HUDEP-2 (cell line): ENCODE data around the gene TUBA4A.
"Not testable (repeated sequence)": the region's sequence is repeated elsewhere in the genome, so short reads cannot be mapped to it uniquely, and the experiment has no call there.

ENCODE experiments used
- DNase-seq, 76 experiments: peaks; one replicate each; lab custom pipeline; 2025; ENCODE audit not compliant: unreplicated experiment in 76 of 76; lab: John Stamatoyannopoulos, UW

TUBA4A gene

DNA sequence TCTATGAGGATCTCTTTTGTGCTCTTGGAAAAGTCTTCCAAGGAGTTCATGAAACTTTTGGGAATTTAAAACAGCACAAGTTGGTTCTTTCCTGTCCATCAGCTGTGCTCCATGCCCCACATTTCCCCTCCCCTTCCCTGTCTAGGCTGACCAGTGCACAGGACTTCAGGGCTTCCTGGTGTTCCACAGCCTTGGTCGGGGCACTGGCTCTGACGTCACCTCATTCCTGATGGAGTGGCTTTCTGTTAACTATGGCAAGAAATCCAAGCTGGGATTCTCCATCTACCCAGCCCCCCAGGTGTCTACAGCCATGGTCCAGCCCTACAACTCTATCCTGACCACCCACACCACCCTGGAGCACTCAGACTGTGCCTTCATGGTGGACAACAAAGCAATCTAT, 17.3 kb upstream of the TUBA4A start:
- no peak for DNase-seq

GRCh38 chr2:219270055-219270372, 16.3 kb upstream of the TUBA4A start:
- no peak for DNase-seq

DNA sequence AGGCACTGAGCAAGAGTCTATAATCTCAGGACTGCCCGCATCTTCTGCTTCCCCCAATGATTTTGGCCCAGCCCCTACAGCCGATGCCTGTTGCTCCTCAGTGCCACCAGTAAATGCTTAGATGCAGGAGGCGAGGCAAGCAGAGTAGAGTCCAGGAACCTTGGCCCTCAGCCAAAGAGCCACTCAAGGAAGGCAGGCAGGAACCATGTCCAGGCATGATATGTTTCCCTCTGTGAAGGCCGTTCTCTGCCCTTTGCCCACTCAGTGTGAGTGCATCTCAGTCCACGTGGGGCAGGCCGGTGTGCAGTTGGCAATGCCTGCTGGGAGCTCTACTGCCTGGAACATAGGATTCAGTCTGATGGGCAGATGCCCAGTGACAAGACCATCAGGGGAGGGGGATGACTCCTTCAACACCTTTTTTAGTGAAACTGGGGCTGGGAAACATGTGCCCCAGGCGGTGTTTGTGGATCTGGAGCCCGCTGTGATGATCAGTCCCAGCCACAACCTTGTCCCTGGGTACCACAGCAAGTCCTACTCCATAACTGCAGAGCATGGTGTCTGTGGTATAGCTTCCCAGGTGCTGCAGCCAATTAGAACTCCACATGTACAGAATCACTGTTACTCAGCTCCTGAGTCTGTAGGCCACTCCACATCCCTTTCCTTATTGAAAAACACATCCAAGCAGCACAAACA, 15.8 kb upstream of the TUBA4A start:
- DNase-seq = peak in 1 of 76 experiments; percentile 20

DNA sequence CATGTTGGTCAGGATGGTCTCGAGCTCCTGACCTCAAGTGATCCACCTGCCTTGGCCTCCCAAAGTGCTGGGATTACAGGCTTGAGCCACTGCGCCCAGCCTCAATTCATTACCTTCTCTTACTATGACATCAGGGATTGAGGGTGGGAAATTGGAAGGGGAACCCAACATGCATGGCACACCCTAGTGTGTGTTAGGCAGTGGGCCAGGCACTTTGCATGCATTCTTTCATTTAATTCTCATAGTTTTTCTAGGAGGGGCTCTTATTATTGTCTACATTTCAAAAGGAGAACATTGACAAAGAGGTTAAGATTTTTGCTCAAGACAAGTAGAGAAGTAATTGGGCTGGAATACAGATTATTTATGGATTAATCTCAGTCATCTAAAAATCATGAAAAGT, 14.6 kb upstream of the TUBA4A start:
- DNase-seq = no peak

DNA sequence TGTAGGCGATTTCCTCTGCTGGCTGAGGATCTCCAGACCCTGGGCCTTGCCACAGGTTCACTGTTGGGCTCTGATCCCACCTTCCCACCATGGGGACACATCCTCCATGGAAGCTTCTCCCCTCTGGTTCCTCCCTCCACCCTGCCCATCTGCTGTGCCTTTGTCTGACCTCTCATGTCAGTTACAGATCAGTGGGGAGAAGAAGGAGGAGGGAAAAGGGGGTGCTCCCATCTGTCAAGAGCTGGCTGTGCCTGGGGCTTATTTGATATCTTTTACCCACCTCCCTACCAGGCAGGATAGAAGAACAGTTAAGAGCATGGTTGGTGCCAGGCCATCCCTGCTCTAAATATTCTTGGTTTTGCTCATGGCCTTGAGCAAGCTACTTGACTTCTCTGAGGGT, 13.2 kb upstream of the TUBA4A start:
- DNase-seq = peak in 1 of 76 experiments; percentile 13

DNA sequence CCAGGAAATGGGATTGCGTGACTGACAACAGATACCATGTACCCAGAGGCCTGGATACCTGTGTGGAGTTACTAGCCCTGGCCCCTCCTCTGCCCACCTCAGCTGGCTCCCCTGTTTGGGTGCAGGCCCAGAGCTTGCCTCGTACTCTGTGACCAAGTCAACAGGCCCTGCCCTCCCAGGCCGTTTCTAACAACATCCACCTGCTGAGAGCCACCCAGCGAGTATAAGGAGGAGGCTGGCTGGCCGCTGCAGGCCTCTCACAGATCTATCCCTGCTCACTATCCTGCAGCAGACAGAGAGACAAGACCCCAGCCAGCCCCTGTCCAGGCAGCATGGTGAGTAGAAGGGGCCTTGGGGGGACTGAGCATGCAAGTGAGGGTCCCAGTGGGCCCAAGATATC, 12.5 kb upstream of the TUBA4A start:
- DNase-seq = no peak

- DNase-seq = no peak
Observed at GRCh38 chr2:219261024-219261855, 7.5 kb upstream of the TUBA4A start.

- DNase-seq = not testable (repeated sequence)
Observed at GRCh38 chr2:219258942-219259341, 5.2 kb upstream of the TUBA4A start.

- no peak for DNase-seq
Observed at GRCh38 chr2:219254590-219255201, 978 bp upstream of the TUBA4A start.

GRCh38 chr2:219252900-219253752, 592 bp downstream of the TUBA4A start, which contains the start of gene TUBA4B:
Gene TUBA4B (plus strand): TSS chr2:219253243. CDS start chr2:219253408, 165 bp downstream.
- DNase-seq = peak in 6 of 76 experiments; percentile 10 to 40 (median 25)

GRCh38 chr2:219252570-219252899, 1.2 kb downstream of the TUBA4A start:
- no peak for DNase-seq

DNA sequence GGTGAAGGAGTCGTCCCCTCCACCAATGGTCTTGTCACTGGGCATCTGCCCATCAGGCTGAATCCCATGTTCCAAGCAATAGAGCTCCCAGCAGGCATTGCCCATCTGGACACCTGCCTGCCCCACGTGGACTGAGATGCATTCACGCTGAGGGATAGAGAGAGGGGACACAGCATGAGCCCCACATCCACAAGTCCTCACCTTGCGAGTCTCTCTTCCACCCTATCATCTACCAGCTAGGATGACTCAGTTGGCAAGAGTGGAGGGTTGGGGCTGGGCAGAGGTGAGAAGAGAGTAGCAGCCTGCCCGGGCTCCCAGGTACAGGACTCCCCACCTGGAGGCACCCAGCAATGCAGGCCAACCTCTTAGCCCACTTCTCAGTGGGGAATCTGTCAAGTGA, 1.6 kb downstream of the TUBA4A start:
- DNase-seq = no peak

DNA sequence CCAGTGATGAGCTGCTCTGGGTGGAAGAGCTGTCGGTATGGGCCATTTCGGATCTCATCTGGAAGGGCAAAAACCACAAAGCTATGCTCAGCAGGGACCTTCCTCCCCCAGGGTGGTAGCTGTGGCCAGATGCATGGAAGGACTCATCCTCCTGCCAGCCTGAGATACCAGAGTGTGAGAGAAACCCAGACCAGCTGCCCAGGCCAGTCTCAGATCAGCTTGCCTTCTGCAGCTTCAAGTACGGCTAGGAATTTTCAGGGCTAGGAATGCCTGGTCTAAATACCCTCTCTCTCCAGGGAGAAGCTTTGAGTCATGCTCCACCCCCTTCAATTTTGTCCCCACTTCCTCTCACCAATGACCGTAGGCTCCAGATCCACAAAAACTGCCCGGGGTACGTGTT, 2.1 kb downstream of the TUBA4A start:
- DNase-seq = no peak

DNA sequence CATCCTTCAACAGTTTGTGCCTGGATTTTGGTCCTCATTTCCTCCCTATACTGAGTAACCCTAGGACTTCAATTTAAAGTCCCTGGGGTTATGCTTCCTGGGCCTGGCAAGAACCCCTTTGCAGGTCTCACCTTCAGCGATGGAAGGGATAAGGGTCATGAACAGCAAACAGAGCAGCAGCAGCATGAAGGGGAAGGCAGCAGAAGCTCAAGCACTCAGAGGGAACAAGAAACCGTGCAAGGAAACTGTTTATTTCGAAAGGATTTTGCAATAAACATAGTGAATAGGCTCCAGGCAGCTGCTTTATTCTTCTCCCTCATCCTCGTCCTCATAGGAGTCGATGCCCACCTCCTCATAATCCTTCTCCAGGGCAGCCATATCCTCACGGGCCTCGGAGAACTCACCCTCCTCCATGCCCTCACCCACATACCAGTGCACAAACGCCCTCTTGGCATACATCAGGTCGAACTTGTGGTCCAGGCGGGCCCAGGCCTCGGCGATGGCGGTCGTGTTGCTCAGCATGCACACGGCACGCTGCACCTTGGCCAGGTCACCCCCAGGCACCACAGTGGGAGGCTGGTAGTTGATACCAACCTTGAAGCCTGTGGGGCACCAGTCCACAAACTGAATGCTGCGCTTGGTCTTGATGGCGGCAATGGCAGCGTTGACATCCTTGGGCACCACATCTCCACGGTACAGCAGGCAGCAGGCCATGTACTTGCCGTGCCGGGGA, 3.5 kb downstream of the TUBA4A start:
- DNase-seq = no peak

DNA sequence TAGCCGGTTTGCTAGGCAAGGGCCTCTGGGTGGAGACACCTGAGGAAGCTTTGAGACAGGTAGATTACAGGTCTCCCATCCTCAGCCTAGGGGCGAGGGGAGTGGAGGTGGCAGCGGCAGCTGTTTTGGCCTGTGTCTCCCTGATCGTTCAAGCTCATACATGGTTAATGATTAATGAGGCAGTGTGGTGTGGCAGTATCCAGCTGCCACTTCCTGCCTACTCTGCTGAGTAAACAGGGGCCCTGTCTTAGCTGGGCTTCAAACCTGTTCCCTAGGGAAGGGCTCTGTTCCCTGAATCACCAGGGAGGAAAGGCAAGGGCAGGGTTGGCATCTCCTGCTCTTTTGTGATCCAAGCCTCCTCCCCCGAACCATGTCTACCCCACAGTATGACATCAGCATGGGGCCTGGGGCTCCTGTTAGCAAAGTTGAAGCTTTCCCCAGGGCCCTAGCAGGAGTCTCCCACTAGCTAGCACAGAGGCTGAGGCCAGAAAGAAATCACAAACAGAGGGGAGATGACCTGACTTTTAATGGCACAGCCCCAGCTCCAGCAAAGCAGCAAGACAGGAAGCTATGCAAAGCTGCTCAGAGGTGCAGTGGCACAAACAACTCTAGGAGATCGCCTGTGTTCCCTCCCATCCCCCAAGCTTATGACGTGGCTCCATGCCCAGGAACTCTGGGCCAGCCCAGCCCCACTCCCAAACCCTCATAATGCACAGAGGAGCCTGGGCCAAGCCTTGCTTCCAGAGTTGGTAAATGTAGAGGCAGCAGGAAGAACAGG, 4.3 kb downstream of the TUBA4A start:
- DNase-seq = peak in 69 of 76 experiments; percentile 4 to 77 (median 49)

DNA sequence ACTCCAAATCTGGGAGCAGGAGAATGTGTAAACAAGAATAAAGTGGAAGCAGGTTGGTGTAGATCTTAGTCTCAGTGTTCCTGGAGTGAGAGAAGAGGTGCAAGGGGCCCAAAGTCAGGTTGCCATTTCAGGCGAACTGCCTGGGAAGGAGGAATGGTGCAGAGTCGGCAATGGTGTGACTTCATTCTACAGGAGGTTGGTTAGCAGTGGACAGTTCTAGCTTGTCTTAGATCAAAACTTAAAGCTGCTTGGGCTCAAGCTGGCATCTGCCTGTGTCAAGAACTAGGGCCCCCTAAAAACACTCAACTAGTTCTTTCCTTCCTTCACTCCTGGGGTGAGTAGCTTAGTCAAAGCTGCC, 4.9 kb downstream of the TUBA4A start:
- no peak for DNase-seq

DNA sequence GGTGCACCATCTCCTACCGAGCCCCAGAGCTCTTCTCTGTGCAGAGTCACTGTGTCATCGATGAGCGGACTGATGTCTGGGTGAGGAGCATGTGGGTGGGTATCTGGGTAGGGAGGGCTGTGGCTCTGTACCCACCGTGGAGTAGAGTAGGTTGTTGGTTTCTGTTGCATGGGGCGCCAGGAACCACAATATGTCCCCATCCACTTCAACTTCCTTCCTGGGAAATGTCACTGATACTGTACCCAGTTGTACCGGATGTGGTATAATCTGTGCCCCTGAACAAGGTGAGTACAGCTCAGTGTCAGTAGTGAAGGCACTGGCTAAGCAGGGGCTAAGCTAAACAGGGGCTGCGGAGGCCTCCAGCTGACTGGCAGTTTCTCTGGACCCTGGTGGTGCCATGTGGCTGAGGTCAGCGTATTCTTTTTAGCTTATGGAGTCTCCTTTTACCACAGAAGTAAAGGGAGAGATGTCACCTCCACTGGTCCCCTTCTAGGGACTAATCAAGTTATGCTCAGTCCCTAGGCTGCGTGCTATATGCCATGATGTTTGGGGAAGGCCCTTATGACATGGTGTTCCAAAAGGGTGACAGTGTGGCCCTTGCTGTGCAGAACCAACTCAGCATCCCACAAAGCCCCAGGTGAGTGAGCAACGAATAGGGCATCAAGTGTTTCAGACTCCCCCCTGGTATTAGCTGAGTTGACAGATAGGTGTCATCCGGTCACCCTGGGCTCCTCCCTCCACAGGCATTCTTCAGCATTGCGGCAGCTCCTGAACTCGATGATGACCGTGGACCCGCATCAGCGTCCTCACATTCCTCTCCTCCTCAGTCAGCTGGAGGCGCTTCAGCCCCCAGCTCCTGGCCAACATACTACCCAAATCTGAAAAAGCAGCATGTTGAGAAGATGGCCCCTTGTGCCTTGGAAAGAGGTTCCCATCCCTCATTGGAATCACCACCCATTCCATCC, 5.8 kb downstream of the TUBA4A start:
- no peak for DNase-seq

DNA sequence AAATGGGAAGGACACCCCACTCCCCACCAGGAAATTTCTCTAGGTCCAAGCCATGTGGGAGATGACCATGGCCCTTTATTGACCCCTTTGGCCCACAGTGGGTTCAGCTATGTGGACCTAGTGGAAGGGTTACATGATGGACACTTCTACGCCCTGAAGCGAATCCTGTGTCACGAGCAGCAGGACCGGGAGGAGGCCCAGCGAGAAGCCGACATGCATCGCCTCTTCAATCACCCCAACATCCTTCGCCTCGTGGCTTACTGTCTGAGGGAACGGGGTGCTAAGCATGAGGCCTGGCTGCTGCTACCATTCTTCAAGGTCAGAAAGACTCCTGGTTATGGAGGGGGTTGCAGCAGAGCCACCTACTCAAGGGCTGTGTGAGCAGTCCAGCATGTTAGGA, 7.2 kb downstream of the TUBA4A start:
- no peak for DNase-seq

DNA sequence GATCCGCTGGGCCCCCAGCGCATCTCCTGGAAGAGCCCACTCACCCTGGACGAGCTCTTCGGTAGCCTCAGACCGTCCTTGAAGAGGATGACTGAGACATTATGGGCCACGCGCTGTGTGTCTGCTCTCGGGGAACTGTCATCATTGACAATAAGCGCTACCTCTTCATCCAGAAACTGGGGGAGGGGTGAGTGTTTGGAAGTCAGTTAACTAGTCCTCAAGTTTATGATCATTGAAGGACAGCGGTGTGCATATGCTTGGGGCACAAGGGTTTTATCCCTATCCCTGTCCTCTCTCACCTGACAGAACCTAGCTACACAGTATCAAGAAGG, 7.9 kb downstream of the TUBA4A start:
- DNase-seq = no peak
